Muscle layer of duodenum (tissue), 2 donors: ENCODE data around the gene RUFY2.
A peak's percentile ranks its signal among the peaks of the same experiment; 100 is the strongest.

Experiments
- H3K27ac ChIP-seq: one replicate; pipeline ENCODE4 v1.7.0; 2013; ENCODE audit warnings: mild to moderate bottlenecking, low read length
- H3K27me3 ChIP-seq: one replicate; pipeline ENCODE4 v1.7.0; 2013; ENCODE audit warnings: low read depth, mild to moderate bottlenecking, control low read depth, low read length
- H3K36me3 ChIP-seq, 2 donors: one replicate each; pipeline ENCODE4 v1.7.0; 2013; ENCODE audit warnings: low read length in 2 of 2, control low read depth in 1 of 2, mild to moderate bottlenecking in 1 of 2; ENCODE audit not compliant: insufficient read depth in 2 of 2, control insufficient read depth in 1 of 2
- H3K4me1 ChIP-seq, 2 donors: one replicate each; pipeline ENCODE4 v1.7.0; 2013; ENCODE audit warnings: low read length in 2 of 2, mild to moderate bottlenecking in 2 of 2, control low read depth in 1 of 2, moderate library complexity in 1 of 2; ENCODE audit not compliant: insufficient read depth in 2 of 2, control insufficient read depth in 1 of 2
- H3K4me3 ChIP-seq, 2 donors: one replicate each; pipeline ENCODE4 v1.7.0; 2013; ENCODE audit warnings: low read length in 2 of 2, low read depth in 1 of 2, mild to moderate bottlenecking in 1 of 2
- H3K9me3 ChIP-seq, 2 donors: one replicate each; pipeline ENCODE4 v1.7.0; 2013; ENCODE audit warnings: low read length in 2 of 2, control low read depth in 1 of 2, mild to moderate bottlenecking in 1 of 2; ENCODE audit not compliant: control insufficient read depth in 1 of 2
- donor health status: healthy.

Gene RUFY2

GRCh38 chr10:68408898-68409518 is 1.9 kb upstream of the RUFY2 start:
- Histone ChIP-seq H3K4me3 (no peak overlapping the region), H3K4me1 (no peaks in the 10 kb centered on the region), H3K36me3 (no peaks in the 10 kb centered on the region), H3K27ac (no peak overlapping the region), H3K9me3 (no peaks in the 10 kb centered on the region), H3K27me3 (no peaks in the 10 kb centered on the region)

DNA sequence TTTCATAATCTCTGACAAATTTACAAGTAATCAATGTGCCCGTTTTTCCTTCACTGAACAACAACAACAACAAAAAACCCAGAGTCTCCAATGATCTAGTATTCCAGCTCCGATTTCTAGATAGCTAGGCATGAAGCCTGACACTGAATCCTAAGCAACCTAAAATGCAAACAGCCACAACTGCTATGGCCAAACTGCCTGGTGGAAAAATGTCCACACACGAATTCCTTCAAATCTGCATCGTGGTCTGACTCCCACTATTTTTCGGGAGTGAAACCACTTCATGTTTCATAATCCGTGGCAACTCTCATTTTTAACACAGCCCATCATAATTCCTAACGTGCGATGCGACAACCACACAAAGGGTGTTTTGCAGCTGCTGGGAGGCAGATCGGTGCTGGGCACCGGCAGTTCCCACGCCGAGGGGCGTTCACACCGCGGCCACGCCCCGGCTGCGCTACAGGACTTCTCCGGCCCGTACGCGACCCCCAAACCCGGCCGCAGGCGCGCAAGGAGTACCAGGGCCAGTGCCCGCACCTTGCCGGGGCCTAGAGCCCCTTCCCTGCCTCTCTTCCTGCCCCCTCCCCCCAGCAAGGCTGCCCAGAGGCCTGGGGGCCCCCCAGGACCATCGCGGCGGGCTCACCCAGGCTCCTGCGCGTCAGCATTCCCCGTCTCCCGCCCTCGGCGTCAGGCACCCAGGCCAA is 814 bp downstream of the RUFY2 start:
- Histone ChIP-seq H3K4me3 (peak overlapping the region; percentile 77 to 91), H3K27ac (peak overlapping the region; percentile 75), H3K4me1 (no peaks in the 10 kb centered on the region), H3K9me3 (no peaks in the 10 kb centered on the region), H3K36me3 (peaks cover 0 to 6% of the 10 kb centered on the region in 2 donors), H3K27me3 (no peaks in the 10 kb centered on the region)

GRCh38 chr10:68403701-68404100 is 3.4 kb downstream of the RUFY2 start:
- H3K27ac ChIP-seq = no peak overlapping the region
- no peaks in the 10 kb centered on the region for H3K4me1 ChIP-seq
- H3K27me3 ChIP-seq = no peaks in the 10 kb centered on the region
- H3K36me3 ChIP-seq = peaks cover 0 to 14% of the 10 kb centered on the region in 2 donors
- H3K4me3 ChIP-seq = no peak overlapping the region
- no peaks in the 10 kb centered on the region for H3K9me3 ChIP-seq

DNA sequence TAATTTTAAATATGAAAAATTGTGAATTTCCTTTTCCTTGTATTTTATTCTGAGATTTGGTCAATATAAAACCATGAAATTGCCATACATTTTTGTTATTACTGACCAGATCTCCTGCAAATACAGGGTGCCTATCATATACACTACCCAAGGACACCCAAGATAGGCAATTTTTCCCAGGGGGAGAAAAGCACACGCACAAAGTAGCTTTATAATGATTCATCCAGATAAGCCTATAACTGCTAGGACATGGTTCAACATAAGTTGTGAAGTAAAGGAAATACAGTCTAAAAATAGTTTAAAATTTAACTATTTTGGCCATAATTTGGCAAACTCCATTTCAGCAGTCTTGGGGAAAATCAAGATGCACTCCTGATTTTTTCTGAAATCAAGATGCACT is 4.8 kb downstream of the RUFY2 start:
- Histone ChIP-seq H3K4me3 (no peak overlapping the region), H3K36me3 (peaks cover 0 to 14% of the 10 kb centered on the region in 2 donors), H3K9me3 (no peaks in the 10 kb centered on the region), H3K27me3 (no peaks in the 10 kb centered on the region), H3K4me1 (no peaks in the 10 kb centered on the region), H3K27ac (no peak overlapping the region)

- Histone ChIP-seq H3K9me3 (no peaks in the 10 kb centered on the region), H3K4me3 (no peak overlapping the region), H3K4me1 (no peaks in the 10 kb centered on the region), H3K36me3 (peaks cover 4 to 47% of the 10 kb centered on the region in 2 donors), H3K27me3 (no peaks in the 10 kb centered on the region), H3K27ac (no peak overlapping the region)
Measured at GRCh38 chr10:68397005-68397404, 10.1 kb downstream of the RUFY2 start.

GRCh38 chr10:68385740-68386139 is 21.3 kb downstream of the RUFY2 start:
- H3K9me3 ChIP-seq = no peaks in the 10 kb centered on the region
- H3K27ac ChIP-seq = no peak overlapping the region
- H3K4me3 ChIP-seq = no peak overlapping the region
- peaks cover 11 to 58% of the 10 kb centered on the region in 2 donors for H3K36me3 ChIP-seq
- H3K4me1 ChIP-seq = no peaks in the 10 kb centered on the region
- H3K27me3 ChIP-seq = no peaks in the 10 kb centered on the region

DNA sequence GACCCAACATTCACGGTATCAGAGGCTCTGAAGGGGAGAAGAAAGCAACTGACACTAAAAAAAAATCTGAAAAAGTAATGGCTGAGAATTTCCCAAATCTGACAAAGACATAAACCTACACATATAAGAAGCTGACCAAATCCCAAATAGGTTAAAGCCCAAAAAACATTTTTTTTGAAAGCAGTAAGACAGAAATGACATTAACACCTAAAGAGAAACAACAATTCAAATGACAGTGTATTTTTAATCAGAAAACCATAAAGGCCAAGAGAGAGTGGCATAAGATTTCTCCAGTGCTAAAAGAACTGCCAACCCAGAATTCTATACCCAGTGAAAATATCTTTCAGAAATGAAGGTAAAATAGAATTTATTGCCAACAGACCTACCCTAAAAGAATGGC is 35.5 kb downstream of the RUFY2 start:
- H3K27me3 ChIP-seq = no peaks in the 10 kb centered on the region
- H3K36me3 ChIP-seq = peaks cover 4 to 39% of the 10 kb centered on the region in 2 donors
- H3K4me1 ChIP-seq = no peaks in the 10 kb centered on the region
- no peak overlapping the region for H3K27ac ChIP-seq
- no peak overlapping the region for H3K4me3 ChIP-seq
- H3K9me3 ChIP-seq = peaks cover 5 to 10% of the 10 kb centered on the region in 2 donors

- H3K36me3 ChIP-seq = peaks cover 3 to 47% of the 10 kb centered on the region in 2 donors
Measured at GRCh38 chr10:68367121-68367520, 40.0 kb downstream of the RUFY2 start.

DNA sequence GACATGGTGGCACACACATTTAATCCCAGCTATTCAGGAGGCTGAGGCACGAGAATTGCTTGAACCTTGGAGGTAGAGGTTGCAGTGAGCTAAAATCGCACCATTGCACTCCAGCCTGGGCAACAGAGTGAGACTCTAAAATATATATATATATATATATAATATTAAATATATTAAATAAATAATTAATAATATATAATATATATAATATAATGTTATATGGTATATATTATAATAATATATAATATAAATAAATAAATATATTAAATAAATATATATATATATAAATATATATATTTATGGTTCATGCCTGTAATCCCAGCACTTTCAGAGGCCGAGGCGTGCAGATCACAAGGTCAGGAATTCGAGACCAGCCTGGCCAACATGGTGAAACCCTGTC is 40.5 kb downstream of the RUFY2 start:
- no peak overlapping the region for H3K4me3 ChIP-seq
- no peaks in the 10 kb centered on the region for H3K4me1 ChIP-seq
- H3K27ac ChIP-seq = no peak overlapping the region
- H3K36me3 ChIP-seq = peaks cover 6 to 47% of the 10 kb centered on the region in 2 donors
- no peaks in the 10 kb centered on the region for H3K27me3 ChIP-seq
- H3K9me3 ChIP-seq = peaks cover 1 to 3% of the 10 kb centered on the region in 2 donors

More at GRCh38 chr10:68367121-68367520, 40.0 kb downstream of the RUFY2 start:
- Histone ChIP-seq H3K4me3 (no peak overlapping the region), H3K9me3 (peaks cover 5 to 7% of the 10 kb centered on the region in 2 donors), H3K27me3 (no peaks in the 10 kb centered on the region), H3K27ac (no peak overlapping the region), H3K4me1 (no peaks in the 10 kb centered on the region)

- Histone ChIP-seq H3K27me3 (no peaks in the 10 kb centered on the region), H3K27ac (no peak overlapping the region), H3K36me3 (peaks cover 8 to 48% of the 10 kb centered on the region in 2 donors), H3K9me3 (no peaks in the 10 kb centered on the region), H3K4me1 (no peaks in the 10 kb centered on the region), H3K4me3 (no peak overlapping the region)
Measured at GRCh38 chr10:68365611-68366010, 41.5 kb downstream of the RUFY2 start.

DNA sequence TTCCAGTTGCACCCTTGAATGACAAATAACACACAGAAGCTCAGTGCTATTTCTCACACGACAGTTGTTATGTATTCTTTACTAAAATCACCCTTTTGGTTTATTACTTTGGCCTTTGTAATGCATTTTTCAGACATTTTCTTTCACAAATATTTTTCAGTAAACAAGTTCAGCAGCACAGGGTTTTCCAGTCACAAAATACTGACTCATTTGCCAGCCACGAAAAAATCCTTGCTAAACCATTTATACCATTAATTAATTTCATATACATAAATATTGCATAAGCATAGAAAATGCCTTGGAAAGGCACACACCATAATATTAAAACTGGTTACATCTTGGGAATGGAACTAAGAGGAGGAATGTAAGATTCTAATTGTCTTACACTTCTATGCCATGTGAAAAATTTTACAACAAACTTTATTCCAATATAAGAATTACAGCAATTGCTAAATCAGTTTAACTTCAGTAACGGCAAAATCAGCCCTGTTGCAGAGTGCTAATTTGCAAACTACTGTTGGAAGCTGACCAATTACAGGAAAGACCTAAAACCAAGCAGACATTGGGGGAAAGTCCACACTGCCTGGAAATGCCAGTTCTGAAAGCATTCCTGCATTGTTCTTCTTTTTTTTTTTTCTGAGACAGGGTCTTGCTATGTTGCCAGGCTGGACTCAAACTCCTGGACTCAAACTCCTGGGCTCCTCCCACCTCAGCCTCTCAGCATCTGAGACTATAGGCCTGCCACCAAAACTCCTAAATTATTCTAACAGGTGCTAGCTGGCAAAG is 42.8 kb downstream of the RUFY2 start:
- Histone ChIP-seq H3K4me3 (no peak overlapping the region), H3K9me3 (no peaks in the 10 kb centered on the region), H3K27me3 (no peaks in the 10 kb centered on the region), H3K36me3 (peaks cover 8 to 42% of the 10 kb centered on the region in 2 donors), H3K4me1 (no peaks in the 10 kb centered on the region), H3K27ac (no peak overlapping the region)
